ENCODE data around the gene C15orf39.

C15orf39 gene

DNA sequence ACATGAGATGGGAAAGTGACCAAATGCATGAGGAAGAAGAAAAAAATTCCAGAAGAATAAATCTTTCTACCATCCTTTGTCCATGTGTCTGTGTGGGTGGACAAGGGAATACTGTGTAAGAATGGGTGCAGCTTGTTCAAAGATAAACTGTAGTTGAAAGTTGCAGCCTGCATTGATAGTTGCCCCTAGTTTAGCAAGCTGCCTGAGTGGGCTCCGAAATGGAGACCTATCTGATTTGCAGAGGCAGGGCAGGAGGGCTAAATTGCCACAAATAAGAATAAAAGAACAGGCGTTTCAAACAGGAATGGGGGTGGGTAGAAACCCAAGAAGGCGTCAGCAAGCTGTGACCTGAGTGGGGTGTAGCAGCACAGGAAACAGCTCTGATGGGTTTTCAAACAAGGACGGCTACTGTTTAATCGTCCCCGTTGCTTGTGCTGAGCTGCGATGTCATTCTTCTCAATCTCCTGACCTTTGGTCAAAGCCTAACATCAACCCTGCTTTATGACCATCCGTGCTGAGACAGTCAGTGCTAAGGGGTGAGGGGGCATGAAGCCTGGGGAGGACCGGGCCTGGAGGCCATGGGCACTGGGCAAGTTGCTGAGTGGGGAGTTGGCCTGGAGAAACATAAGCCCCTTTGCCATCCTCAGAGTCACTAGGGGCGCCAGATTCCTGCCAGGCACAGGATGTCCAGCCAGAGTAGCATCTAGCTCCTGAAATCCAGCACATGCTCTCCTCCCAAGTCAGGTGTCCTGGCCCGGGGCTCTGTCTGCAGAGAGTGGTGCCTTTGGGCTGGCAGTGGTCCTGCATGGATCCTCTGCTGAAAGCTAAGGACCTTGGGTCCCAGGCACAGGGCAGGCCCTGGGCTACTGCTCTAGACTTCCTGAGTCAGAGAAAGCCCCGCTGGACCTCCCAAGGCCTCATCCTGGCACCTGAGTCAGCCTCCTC is 19.2 kb upstream of the C15orf39 start:
- TF ChIP-seq, protein P1, sequence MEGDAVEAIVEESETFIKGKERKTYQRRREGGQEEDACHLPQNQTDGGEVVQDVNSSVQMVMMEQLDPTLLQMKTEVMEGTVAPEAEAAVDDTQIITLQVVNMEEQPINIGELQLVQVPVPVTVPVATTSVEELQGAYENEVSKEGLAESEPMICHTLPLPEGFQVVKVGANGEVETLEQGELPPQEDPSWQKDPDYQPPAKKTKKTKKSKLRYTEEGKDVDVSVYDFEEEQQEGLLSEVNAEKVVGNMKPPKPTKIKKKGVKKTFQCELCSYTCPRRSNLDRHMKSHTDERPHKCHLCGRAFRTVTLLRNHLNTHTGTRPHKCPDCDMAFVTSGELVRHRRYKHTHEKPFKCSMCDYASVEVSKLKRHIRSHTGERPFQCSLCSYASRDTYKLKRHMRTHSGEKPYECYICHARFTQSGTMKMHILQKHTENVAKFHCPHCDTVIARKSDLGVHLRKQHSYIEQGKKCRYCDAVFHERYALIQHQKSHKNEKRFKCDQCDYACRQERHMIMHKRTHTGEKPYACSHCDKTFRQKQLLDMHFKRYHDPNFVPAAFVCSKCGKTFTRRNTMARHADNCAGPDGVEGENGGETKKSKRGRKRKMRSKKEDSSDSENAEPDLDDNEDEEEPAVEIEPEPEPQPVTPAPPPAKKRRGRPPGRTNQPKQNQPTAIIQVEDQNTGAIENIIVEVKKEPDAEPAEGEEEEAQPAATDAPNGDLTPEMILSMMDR (IDR thresholded peaks at IDR 0.05; ENCODE audit: low read depth, low read length, poor library complexity, severe bottlenecking): no peak
- no peak for TF ChIP-seq EZH2phosphoT487 (IDR thresholded peaks at IDR 0.05; ENCODE audit: borderline replicate concordance, low read length)
- Histone ChIP-seq H3K9me2 (replicated peaks; ENCODE audit: control insufficient read depth, low read length) (no peaks in the 10 kb centered on the region), H3K4me3 (ENCODE audit: low read length) (no peak overlapping the region), H3K9me3 (ENCODE audit: control insufficient read depth, insufficient read depth, low read length) (no peaks in the 10 kb centered on the region), H4K20me1 (ENCODE audit: control insufficient read depth, insufficient read depth, low read depth, low read length) (no peaks in the 10 kb centered on the region), H3K79me2 (ENCODE audit: control insufficient read depth, low read length) (no peaks in the 10 kb centered on the region), H3K4me1 (ENCODE audit: control insufficient read depth, low read length) (no peaks in the 10 kb centered on the region), H3K27ac (ENCODE audit: low read depth, low read length) (no peak overlapping the region), H3K4me2 (ENCODE audit: low read length) (no peak overlapping the region), H3K27me3 (ENCODE audit: control insufficient read depth, low read length) (peaks cover 40% of the 10 kb centered on the region), H3K36me3 (ENCODE audit: control insufficient read depth, low read length) (no peaks in the 10 kb centered on the region), H3F3A (ENCODE audit: control insufficient read depth, insufficient read depth) (no peaks in the 10 kb centered on the region)

DNA sequence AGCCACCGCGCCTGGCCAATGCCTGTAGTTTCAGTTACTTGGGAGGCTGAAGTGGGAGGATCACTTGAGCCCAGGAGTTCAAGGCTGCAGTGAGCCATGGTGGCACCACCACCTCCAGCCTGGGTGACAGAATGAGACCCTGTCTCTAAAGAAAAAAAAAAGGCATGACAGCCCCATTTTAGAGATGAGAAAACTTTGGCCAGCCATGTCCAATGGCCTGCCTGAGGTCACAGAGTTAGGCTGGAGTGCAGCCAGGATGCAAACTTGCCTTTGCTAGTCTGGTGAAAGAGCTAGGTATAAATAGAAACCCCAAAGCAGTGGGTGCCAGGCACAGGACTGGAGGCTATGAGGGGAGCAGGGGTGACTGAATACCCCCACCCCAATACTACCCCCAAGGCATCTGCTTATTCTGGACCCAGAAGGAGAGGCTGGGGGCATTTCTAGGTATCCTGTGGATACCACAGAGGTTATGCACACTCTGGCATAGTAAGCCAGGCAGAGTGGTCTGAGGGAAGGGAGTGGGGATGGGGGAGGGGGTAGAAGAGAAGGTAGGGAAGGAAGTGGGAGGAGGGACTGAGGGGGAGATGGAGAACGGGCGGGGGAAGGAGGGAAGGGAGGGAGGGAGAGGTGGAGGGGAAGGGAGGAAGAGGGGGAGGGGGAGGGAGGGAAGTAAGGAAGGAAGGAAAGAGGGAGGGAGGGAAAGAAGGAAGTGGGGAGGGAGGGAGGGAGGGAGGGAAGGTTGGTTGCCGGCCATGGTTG is 16.2 kb upstream of the C15orf39 start:
- H3K79me2 ChIP-seq (ENCODE audit: control insufficient read depth, low read length): no peaks in the 10 kb centered on the region
- H3K36me3 ChIP-seq (ENCODE audit: control insufficient read depth, low read length): no peaks in the 10 kb centered on the region
- H3K4me2 ChIP-seq (ENCODE audit: low read length): no peak overlapping the region
- TF ChIP-seq, protein P1 (IDR thresholded peaks at IDR 0.05; ENCODE audit: low read depth, low read length, poor library complexity, severe bottlenecking): no peak
- no peak for TF ChIP-seq EZH2phosphoT487 (IDR thresholded peaks at IDR 0.05; ENCODE audit: borderline replicate concordance, low read length)
- H3K4me3 ChIP-seq (ENCODE audit: low read length): no peak overlapping the region
- H3K4me1 ChIP-seq (ENCODE audit: control insufficient read depth, low read length): no peaks in the 10 kb centered on the region
- H4K20me1 ChIP-seq (ENCODE audit: control insufficient read depth, insufficient read depth, low read depth, low read length): no peaks in the 10 kb centered on the region
- no peaks in the 10 kb centered on the region for H3F3A ChIP-seq (ENCODE audit: control insufficient read depth, insufficient read depth)
- H3K27me3 ChIP-seq (ENCODE audit: control insufficient read depth, low read length): peaks cover 14% of the 10 kb centered on the region
- H3K27ac ChIP-seq (ENCODE audit: low read depth, low read length): no peak overlapping the region
- H3K9me2 ChIP-seq (replicated peaks; ENCODE audit: control insufficient read depth, low read length): no peaks in the 10 kb centered on the region
- H3K9me3 ChIP-seq (ENCODE audit: control insufficient read depth, insufficient read depth, low read length): no peaks in the 10 kb centered on the region

DNA sequence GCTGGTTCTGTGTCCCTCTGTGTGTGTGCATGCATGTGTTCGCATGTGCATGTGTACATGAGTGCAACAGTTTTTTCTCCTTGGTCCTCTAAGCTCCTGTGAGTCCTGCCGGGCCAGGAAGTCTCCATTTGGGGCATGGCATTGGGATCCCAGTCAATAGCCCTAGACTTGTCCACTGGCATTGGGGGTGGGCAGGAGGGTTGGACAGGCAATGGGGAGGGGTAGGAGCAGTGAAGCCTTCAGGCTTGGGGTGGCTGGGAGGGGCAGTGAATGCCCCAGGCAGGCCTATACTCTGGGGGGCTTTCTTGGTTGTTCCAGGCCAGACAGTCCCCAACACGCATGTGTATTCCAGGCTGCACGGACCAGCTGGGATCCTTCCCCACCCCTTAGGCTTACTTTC is 15.6 kb upstream of the C15orf39 start:
- no peaks in the 10 kb centered on the region for H3K4me1 ChIP-seq (ENCODE audit: control insufficient read depth, low read length)
- H4K20me1 ChIP-seq (ENCODE audit: control insufficient read depth, insufficient read depth, low read depth, low read length): no peaks in the 10 kb centered on the region
- H3K9me3 ChIP-seq (ENCODE audit: control insufficient read depth, insufficient read depth, low read length): no peaks in the 10 kb centered on the region
- H3K27me3 ChIP-seq (ENCODE audit: control insufficient read depth, low read length): peaks cover 8% of the 10 kb centered on the region
- no peaks in the 10 kb centered on the region for H3K36me3 ChIP-seq (ENCODE audit: control insufficient read depth, low read length)
- H3K79me2 ChIP-seq (ENCODE audit: control insufficient read depth, low read length): no peaks in the 10 kb centered on the region
- H3K4me3 ChIP-seq (ENCODE audit: low read length): no peak overlapping the region
- no peak overlapping the region for H3K4me2 ChIP-seq (ENCODE audit: low read length)
- no peak overlapping the region for H3K27ac ChIP-seq (ENCODE audit: low read depth, low read length)
- TF ChIP-seq, protein P1 (IDR thresholded peaks at IDR 0.05; ENCODE audit: low read depth, low read length, poor library complexity, severe bottlenecking): no peak
- no peak for TF ChIP-seq EZH2phosphoT487 (IDR thresholded peaks at IDR 0.05; ENCODE audit: borderline replicate concordance, low read length)
- H3K9me2 ChIP-seq (replicated peaks; ENCODE audit: control insufficient read depth, low read length): no peaks in the 10 kb centered on the region
- no peaks in the 10 kb centered on the region for H3F3A ChIP-seq (ENCODE audit: control insufficient read depth, insufficient read depth)

Measured in DOHH2 (cell line).